CD4-positive, alpha-beta T cell treated with Interleukin-10 for 1 hour (primary cell): Measurements from ENCODE around the gene GABRA4.

Experiments used
- DNase-seq: peaks from one replicate; pipeline ENCODE4 v3.0.0-alpha.2; 2020

Gene GABRA4

DNA sequence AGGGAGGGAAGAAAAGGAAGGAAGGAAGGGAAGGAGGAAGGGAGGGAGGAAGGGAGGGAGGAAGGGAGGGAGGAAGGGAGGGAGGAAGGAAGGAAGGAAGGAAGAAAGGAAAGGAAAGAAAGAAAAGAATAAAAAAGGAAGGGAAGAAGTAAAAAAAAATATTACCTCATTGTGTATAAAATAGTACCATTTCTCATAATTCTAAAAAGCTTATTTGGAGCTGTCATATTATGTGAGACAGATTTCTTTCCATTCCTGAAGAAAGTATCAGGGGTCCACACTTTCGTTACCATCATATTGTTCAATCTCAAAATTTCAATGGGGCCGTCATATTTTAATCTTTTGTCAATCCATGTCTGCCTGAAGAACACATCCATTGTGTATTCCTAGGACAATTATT, 16.1 kb downstream of the GABRA4 start:
- no peak for DNase-seq

GRCh38 chr4:46975812-46976553, 17.4 kb downstream of the GABRA4 start:
- DNase-seq = no peak

DNA sequence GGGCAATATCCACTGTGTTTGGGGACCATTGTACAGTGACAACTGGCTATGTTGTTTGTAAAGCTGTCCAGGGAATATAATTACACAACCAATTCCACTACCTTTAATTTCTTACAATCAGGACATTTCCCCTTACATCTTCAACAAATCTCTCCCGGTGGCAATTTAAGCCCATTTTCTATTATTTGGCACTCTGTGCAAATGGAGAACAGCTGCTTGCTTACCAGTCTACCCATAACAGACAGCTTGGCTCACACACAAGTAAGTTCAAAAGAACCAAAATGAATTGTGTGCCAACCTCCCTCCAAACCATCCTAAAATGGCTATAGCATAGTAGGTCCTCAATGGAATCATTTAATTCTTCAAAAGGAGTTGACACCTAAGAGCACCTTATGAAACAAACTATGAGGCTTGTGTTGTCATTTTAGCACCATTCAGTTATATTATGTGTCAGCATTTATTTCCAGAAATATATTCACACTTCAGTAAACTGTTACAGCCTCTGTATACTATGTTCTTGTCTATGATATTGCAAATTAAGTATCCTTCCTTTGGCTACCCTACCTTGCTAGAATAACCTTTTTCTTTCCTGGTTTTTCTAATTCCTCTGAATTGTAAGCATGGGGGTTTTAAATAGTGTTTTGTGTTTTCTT, 18.4 kb downstream of the GABRA4 start:
- DNase-seq = no peak

DNA sequence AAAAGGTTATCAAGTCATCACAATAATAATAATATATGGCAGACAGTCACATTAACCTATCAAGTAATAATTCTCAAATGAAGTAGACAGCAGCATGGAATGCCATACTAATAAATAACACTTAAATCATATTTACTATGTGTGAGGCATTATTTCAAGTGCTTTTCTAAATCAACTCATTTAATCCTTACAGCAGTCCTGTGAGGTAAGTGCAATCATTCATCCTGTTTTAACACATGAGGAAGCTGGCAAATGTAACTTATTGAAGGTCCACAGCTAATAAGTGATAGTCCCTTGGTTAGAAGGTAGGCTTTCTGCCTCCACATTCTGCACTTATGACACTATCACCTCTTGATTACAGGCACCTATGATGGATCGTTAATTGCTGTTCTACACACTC, 24.5 kb downstream of the GABRA4 start:
- DNase-seq = no peak

- no peak for DNase-seq
Measured at GRCh38 chr4:46967631-46968030, 25.8 kb downstream of the GABRA4 start.

- DNase-seq = no peak
Measured at GRCh38 chr4:46958742-46959488, 34.5 kb downstream of the GABRA4 start.

DNA sequence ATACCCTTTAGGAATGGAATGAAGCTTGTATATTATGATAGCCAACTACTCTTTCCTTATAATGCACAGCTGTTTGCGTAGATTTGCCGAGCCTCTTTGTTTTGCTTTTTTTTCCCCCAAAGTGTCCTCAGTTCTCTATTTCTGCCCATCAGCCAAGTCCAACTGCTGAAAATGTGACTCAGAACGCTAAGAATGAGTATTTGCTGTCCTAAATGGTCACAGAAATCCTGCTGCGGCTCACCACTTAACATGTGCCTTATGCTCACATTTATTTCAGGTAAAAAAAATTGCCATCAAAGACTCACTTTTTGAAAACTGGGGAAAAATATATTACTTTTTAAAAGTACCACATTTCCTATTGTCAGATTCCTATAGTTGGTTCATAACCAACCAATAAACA, 36.9 kb downstream of the GABRA4 start:
- no peak for DNase-seq

- DNase-seq = no peak
Measured at GRCh38 chr4:46955601-46956000, 37.8 kb downstream of the GABRA4 start.

- no peak for DNase-seq
Measured at GRCh38 chr4:46954643-46955042, 38.7 kb downstream of the GABRA4 start.

- no peak for DNase-seq
Measured at GRCh38 chr4:46953564-46953963, 39.8 kb downstream of the GABRA4 start.

DNA sequence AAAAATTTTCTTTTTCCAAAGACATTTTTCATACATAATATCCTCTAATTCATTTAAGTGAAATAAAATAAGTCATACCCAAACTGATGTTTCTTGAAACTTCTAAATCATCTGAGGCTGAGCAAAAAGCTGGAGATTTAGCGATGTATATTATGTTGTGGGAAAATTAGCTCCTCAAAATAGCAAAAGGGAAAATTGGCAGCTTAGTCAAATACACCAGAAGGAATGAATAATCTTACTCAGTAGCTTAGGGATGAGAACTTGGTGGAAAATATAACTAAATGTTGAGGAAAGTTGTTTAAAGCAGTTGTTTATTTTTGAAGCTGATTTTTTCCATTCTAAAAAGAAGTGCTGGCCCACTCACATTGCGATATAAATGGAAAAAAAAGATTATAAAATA, 40.9 kb downstream of the GABRA4 start:
- DNase-seq = no peak

DNA sequence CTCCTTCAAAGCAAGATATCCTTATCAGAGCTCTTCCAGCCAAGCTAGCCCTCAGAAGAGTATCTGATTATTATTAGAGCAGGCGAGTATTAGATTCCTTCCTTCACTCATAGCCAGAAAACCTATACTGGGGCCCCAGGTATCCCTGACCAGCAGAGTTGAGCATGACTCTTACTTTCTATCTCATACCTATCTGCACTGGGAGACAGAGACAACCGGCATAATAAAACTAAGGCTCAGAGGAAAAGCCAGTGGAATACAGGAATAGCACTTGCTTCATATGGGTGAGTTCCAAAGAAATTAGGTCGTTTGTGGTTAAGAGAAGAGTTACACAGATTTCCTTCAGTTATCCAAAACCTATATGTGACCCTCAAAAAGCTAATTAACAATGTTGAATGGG, 42.6 kb downstream of the GABRA4 start:
- no peak for DNase-seq

GRCh38 chr4:46949822-46950221, 43.6 kb downstream of the GABRA4 start:
- DNase-seq = no peak

GRCh38 chr4:46947541-46947940, 45.8 kb downstream of the GABRA4 start:
- no peak for DNase-seq

DNA sequence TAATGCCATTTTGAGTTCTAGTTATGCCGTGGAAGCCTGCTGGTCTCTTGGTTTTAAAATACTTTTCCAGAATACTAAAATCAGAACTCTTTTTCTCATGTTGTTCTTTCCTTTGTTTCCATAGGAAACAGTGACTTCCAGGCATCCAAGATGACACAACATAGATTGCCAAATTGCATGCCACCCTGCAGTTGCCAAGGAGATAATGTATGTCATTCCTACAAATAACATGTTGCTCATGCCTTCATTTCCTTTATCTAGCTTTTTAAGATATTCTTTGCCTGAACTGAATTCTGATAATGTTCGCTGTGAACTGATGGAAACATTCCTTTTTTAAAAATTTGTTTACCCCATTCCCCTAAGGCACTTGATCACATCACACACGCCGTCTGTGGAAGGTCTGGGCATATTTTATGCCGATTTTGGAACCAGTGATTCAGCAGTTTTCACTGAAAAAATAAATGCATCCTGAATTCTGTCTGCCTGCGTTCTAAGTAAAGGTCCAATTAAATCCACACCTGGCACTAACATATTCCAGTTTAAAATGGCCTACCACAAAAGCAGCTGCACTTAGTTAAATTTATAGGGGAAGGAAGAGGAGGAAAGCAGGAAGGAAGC, 46.4 kb downstream of the GABRA4 start:
- no peak for DNase-seq

DNA sequence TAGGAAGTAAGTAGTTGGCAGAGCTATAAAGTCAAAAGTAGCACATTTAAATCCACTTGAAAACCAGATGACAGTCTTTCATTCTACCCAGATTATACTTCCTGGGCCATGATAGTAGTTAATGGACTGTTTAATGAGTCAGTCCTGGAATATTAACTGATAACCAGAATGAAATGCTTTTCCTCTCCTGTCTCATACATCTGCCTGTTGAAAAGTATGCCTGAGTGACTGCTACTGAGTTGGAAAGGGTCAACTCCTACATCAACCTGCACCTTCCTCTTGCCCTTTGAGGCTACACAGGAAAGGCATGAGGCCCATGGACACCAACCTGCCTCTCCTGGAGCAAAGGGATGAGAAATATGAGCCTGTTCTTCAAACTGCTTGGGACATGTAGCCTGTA, 48.3 kb downstream of the GABRA4 start:
- no peak for DNase-seq

DNA sequence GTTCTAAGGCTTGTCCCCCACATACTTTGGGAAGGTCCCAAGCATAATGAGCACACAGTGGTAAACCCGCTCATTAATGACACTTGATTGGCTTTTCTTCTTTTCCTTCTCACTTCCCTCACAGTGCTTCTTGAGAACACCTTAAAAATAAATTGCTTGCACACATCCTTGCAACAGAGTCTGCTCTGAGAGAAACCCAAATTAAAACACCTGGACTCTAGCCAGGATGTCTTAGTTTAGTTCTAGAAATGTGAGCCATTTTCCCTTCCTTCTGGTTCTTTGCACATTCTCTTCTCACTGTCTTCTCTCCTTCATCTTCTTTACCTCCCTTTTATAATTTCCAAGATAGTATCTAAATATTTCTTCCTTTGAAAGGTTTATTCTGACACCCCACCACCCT, 49.0 kb downstream of the GABRA4 start:
- DNase-seq = no peak

DNA sequence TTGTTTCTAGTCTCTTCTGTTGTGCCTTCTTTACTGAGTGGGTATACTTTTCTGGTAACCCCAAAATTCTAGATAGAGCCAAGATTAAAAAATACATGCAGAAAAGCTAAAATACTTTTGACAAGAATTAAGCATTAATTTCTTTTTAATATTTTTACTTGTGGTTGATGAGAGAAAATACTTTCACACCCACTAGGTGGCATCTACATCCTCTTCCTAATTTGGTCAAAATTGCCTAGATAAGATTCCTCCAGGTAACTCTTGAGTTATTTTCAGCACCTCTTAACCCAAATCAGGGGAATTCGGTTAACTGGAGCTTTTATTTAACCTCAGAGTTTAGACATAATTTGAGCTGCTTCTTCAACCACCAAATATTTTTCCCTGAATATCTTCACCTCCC, 55.9 kb downstream of the GABRA4 start:
- DNase-seq = no peak

DNA sequence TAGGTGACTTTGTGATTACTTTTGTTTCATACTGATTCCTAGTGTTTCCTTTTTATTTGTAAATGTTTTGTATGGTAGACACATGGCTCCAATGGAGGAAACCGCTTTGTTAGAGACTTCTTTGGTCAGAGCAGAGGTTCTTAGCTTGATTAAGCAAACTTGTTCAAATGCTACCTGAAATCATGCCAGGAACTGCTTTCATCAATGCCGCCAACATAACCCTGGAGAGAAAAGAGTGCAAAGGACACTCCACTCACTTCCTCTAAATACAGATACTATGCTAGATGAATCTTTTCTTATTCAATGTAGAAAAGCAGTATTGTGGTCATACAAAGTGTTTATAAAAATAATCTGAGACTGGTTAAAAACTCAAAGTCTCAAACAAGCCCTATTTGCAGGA, 58.7 kb downstream of the GABRA4 start:
- DNase-seq = no peak

GRCh38 chr4:46933686-46934085, 59.7 kb downstream of the GABRA4 start:
- DNase-seq = no peak

GRCh38 chr4:46931981-46932380, 61.4 kb downstream of the GABRA4 start:
- peak; percentile 15 for DNase-seq

GRCh38 chr4:46930891-46931290, 62.5 kb downstream of the GABRA4 start:
- no peak for DNase-seq

GRCh38 chr4:46927201-46927600, 66.2 kb downstream of the GABRA4 start:
- DNase-seq = no peak
